Calu3 (cell line): ENCODE data around the gene SLC44A5. TPM values are rescaled to one million over a fixed set of nuclear protein-coding genes. Genes with fewer than 3 reads are reported as not detected.
"Not testable (repeated sequence)": the region's sequence is repeated elsewhere in the genome, so short reads cannot be mapped to it uniquely, and the experiment has no call there.

Experiments used
- BruUV-seq: library from RNA; stranded (reverse); fragments of 400-500 nt; replicated peaks from 2 replicates; lab custom pipeline; 2021; lab: Mats Ljungman, UMichigan
- CTCF ChIA-PET: fragments of 300-600 bp; sonication (Branson Sonifier 250); formaldehyde crosslinking; loops from one replicate; lab custom pipeline; 2022; ENCODE audit warnings: antibody characterized with exemption; lab: Charles Lee
- DNase-seq: peaks from one replicate; pipeline ENCODE4 v3.0.0; 2022
- H3K27ac Mint-ChIP-seq: one replicate; pipeline ENCODE4 v1.8.0; 2022; ENCODE audit warnings: mixed read lengths; ENCODE audit not compliant: unreplicated experiment
- H3K27me3 Mint-ChIP-seq: one replicate; pipeline ENCODE4 v1.8.0; 2022; ENCODE audit warnings: mixed read lengths; ENCODE audit not compliant: unreplicated experiment
- H3K36me3 Mint-ChIP-seq: one replicate; pipeline ENCODE4 v1.8.0; 2022; ENCODE audit warnings: mild to moderate bottlenecking, moderate library complexity, mixed read lengths; ENCODE audit not compliant: insufficient read depth, unreplicated experiment
- H3K4me1 Mint-ChIP-seq: one replicate; pipeline ENCODE4 v1.8.0; 2022; ENCODE audit warnings: mild to moderate bottlenecking, low read depth, mixed read lengths; ENCODE audit not compliant: unreplicated experiment
- H3K4me3 Mint-ChIP-seq: one replicate; pipeline ENCODE4 v1.8.0; 2022; ENCODE audit warnings: mild to moderate bottlenecking, low read depth, moderate library complexity, mixed read lengths; ENCODE audit not compliant: unreplicated experiment
- H3K9me3 Mint-ChIP-seq: one replicate; pipeline ENCODE4 v1.8.0; 2022; ENCODE audit warnings: low read depth, mixed read lengths; ENCODE audit not compliant: unreplicated experiment
- CTCF ChIP-seq: fragments of 200-600 bp; IDR thresholded peaks from one replicate; pipeline ENCODE4 v1.8.0; 2022; ENCODE audit warnings: antibody characterized with exemption; ENCODE audit not compliant: unreplicated experiment
- intact Hi-C: fragments of 100-400 bp; cut with micrococcal nuclease; formaldehyde crosslinking; loops from one replicate; pipeline ENCODE4 v1.10.0; 2022; ENCODE audit not compliant: unreplicated experiment
- total RNA-seq: library from RNA; stranded (reverse); gene quantifications from 2 replicates; pipeline ENCODE4 v1.2.3, GENCODE V29; 2022

Gene SLC44A5
- total RNA-seq, 1 experiment from 2014 or later: 5.8 TPM

DNA sequence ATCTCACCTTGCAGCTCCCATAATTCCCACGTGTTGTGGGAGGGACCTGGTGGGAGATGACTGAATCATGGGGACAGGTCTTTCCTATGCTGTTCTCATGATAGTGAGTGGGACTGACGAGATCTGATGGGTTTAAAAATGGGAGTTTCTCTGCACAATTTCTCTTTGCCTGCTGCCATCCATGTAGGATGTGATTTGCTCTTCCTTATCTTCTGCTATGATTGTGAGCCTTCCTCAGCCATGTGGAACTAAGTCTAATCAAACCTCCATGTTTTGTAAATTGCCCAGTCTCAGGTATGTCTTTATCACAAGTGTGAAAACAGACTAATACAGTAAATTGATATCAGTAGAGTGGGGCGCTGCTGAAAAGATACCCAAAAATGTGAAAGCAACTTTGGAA is 195.7 kb downstream of the SLC44A5 start:
- H3K36me3 Mint-ChIP-seq: no peaks in the 10 kb centered on the region
- peaks cover 6% of the 10 kb centered on the region for H3K9me3 Mint-ChIP-seq
- H3K4me3 Mint-ChIP-seq: no peak overlapping the region
- intact Hi-C loops: no loop called here
- no peak for TF ChIP-seq CTCF
- DNase-seq: no peak
- CTCF ChIA-PET: no interaction called here
- no peak overlapping the region for H3K27ac Mint-ChIP-seq
- BruUV-seq: no TSS peak
- H3K4me1 Mint-ChIP-seq: no peaks in the 10 kb centered on the region
- H3K27me3 Mint-ChIP-seq: no peaks in the 10 kb centered on the region

DNA sequence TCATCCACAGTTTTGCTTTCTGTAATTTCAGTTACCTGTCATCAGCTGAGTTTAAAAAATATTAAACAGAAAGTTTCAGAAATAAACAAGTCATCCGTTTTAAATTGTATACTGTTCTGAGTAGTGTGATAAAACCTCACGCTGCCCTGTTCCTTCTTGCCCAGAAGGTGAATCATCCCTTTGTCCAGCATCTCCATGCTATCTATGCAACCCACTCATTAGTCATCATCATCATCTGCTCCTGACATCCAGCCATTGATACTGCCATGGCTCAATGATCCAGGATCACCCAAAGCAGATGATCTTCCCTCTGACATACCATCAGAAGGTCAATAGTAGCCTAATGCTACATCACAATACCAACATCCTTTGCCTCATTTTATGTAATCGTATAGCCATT is 198.3 kb downstream of the SLC44A5 start:
- DNase-seq: no peak
- CTCF ChIA-PET: no interaction called here
- TF ChIP-seq CTCF: no peak
- Mint-ChIP-seq H3K36me3 (no peaks in the 10 kb centered on the region), H3K27ac (no peak overlapping the region), H3K9me3 (peaks cover 6% of the 10 kb centered on the region), H3K27me3 (no peaks in the 10 kb centered on the region), H3K4me3 (no peak overlapping the region), H3K4me1 (no peaks in the 10 kb centered on the region)
- intact Hi-C loops: no loop called here
- no TSS peak for BruUV-seq

- BruUV-seq, H3K4me1 Mint-ChIP-seq, DNase-seq, H3K4me3 Mint-ChIP-seq, H3K9me3 Mint-ChIP-seq, H3K36me3 Mint-ChIP-seq, intact Hi-C loops, CTCF ChIA-PET, H3K27me3 Mint-ChIP-seq, H3K27ac Mint-ChIP-seq: not testable (repeated sequence)
Measured at GRCh38 chr1:75404681-75405080, 206.2 kb downstream of the SLC44A5 start.

- BruUV-seq, H3K4me1 Mint-ChIP-seq, H3K27me3 Mint-ChIP-seq, DNase-seq, H3K36me3 Mint-ChIP-seq, H3K9me3 Mint-ChIP-seq, H3K4me3 Mint-ChIP-seq, H3K27ac Mint-ChIP-seq, CTCF ChIA-PET, intact Hi-C loops: not testable (repeated sequence)
Measured at GRCh38 chr1:75403147-75403646, 207.7 kb downstream of the SLC44A5 start.

DNA sequence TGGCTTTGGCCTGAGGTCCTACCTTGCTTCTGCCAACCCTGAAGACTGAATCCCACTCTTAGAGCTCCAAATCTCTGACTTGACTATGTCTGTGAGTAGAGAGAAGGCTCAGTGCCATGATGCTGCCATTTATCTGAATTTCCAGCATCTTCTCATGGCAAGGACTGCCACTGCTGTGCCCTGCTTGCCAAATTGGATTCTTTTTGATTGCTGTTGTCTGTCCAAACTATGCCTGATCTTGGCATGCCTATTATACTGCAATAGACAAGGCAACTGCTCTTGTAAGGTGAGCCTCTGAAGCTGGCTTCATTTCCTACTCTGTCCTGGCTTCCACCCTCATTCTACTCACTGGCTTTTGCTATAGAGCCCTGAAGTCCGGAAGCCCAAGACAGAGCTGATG is 210.2 kb downstream of the SLC44A5 start:
- Mint-ChIP-seq H3K36me3 (no peaks in the 10 kb centered on the region), H3K9me3 (peaks cover 7% of the 10 kb centered on the region), H3K4me1 (no peaks in the 10 kb centered on the region), H3K27me3 (no peaks in the 10 kb centered on the region), H3K4me3 (no peak overlapping the region), H3K27ac (no peak overlapping the region)
- TF ChIP-seq CTCF: no peak
- CTCF ChIA-PET: no interaction called here
- no peak for DNase-seq
- no TSS peak for BruUV-seq
- intact Hi-C loops: no loop called here
